ENCODE measurements around the gene NOL3.

The NOL3 gene

GRCh38 chr16:67163164-67163998 lies 7.0 kb upstream of the NOL3 start:
- no peak for TF ChIP-seq CTCF (conservative IDR thresholded peaks at IDR 0.05)
- no peak overlapping the region for H3K27ac ChIP-seq

DNA sequence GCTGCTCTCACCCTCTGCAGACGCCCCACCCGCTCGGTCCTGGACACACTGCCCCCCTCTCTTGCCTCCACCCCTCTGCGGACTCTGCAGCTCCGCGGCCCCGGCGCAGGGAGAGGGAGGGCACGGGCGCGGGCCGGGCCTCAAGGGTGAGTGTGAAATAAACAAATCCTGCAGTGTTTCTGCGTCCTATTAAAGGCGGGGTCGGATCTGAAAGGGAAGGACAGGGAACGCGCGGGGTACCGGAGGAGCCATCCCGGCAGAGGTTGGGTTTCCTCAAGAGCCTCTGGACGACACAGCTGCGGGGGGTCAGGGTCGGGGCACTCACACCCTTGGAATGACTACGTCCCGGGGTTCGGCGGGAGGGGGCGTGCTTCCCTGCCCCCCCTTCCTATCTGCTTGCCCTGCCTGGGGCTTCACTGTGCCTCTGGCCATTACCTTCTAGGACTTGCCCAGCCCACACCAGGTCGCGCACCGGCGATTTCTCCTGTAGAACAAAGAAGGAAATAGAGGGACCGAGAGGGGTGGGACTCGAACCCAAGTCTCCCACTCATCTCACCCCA lies 6.3 kb upstream of the NOL3 start:
- no peak overlapping the region for H3K27ac ChIP-seq
- TF ChIP-seq CTCF (conservative IDR thresholded peaks at IDR 0.05), result no peak

GRCh38 chr16:67164599-67165061 lies 5.7 kb upstream of the NOL3 start, which contains the start of gene HSF4:
Gene HSF4 (plus strand): TSS chr16:67164745. CDS start chr16:67164812, 67 bp downstream.
- TF ChIP-seq CTCF (conservative IDR thresholded peaks at IDR 0.05), result no peak
- H3K27ac ChIP-seq, result no peak within 1 kb of the TSS

DNA sequence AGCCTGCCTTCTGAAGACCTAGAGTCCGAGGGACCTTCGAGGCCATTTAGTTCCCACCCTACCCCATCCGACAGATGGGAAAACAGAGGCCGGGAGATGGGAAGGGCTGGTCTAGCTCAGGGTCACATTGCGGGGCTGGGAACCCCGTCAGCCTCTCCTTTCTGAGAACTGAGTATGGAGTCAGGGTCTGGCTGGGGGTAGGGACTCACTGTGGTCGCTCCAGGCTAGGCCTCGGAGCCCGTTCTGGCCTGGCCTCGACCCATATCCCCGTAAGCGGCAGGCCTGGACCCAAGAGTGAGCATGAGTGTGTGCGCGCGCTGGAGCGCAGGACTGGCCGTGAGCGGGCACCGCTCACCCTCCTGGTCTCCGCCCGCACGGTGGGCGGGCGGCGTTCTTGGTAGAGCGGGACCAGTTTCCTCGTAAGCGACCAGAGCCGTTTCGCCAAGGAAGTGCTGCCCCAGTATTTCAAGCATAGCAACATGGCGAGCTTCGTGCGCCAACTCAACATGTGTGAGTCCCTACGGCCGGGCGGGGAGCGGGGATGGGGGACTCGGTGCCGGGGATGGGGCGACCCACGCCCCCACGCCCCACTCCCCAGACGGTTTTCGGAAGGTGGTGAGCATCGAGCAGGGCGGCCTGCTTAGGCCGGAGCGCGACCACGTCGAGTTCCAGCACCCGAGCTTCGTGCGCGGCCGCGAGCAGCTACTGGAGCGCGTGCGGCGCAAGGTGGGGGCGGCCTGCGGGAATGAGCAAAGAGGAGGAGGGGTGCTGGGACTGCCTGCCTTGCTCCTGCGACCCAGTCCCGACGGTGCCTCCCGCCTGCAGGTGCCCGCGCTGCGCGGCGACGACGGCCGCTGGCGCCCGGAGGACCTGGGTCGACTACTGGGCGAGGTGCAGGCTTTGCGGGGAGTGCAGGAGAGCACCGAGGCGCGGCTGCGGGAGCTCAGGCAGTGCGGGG lies 4.9 kb upstream of the NOL3 start:
- TF ChIP-seq CTCF (conservative IDR thresholded peaks at IDR 0.05), result no peak
- no peak overlapping the region for H3K27ac ChIP-seq

- H3K27ac ChIP-seq, result no peak overlapping the region
- TF ChIP-seq CTCF (conservative IDR thresholded peaks at IDR 0.05), result no peak
Measured at GRCh38 chr16:67166110-67166547, 4.2 kb upstream of the NOL3 start.

DNA sequence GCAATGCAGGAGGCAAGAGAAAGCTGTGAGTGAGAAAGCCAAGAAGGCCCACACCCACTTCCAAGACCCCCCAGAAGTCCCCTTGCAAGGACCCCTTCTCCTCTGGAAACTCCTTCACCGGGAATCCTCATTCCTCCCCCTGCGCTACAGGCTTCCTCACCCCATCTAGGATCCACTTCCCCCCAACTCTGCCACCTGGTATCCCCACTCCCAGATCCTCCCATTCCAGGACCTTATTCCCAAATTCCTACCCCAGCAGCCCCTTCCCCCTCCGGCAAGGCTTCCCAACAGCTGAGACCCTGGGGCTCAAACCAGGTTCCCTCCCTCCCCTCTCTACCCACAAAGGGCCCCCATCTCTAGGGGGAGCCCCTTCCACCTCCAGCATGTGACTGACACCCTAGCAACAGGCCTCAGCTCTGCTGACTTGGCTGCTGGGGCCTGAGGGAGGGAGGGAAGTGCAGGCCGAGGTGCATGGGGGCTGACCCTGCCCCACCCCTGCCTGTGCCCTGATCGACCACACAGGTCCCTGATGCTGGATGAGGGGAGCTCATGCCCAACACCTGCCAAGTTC lies 3.7 kb upstream of the NOL3 start:
- H3K27ac ChIP-seq, result no peak overlapping the region
- no peak for TF ChIP-seq CTCF (conservative IDR thresholded peaks at IDR 0.05)
